ENCODE measurements around the gene AACS.

- TF ChIP-seq CTCF (IDR thresholded peaks at IDR 0.05) (no peak), POLR2A (IDR thresholded peaks at IDR 0.05) (no peak)
Measured at GRCh38 chr12:125050446-125050845, 14.8 kb upstream of the AACS start.

Measured in tibial nerve (tissue), 3 donors.